GM18519 (cell line): ENCODE results near the gene FOXI1.

Experiments used
- ATAC-seq: cut with Tn5 transposase; IDR thresholded peaks from one replicate; pipeline ENCODE4 v1.9.1; 2021; ENCODE audit warnings: mild to moderate bottlenecking, moderate library complexity; ENCODE audit not compliant: unreplicated experiment, low FRiP score

FOXI1 gene

DNA sequence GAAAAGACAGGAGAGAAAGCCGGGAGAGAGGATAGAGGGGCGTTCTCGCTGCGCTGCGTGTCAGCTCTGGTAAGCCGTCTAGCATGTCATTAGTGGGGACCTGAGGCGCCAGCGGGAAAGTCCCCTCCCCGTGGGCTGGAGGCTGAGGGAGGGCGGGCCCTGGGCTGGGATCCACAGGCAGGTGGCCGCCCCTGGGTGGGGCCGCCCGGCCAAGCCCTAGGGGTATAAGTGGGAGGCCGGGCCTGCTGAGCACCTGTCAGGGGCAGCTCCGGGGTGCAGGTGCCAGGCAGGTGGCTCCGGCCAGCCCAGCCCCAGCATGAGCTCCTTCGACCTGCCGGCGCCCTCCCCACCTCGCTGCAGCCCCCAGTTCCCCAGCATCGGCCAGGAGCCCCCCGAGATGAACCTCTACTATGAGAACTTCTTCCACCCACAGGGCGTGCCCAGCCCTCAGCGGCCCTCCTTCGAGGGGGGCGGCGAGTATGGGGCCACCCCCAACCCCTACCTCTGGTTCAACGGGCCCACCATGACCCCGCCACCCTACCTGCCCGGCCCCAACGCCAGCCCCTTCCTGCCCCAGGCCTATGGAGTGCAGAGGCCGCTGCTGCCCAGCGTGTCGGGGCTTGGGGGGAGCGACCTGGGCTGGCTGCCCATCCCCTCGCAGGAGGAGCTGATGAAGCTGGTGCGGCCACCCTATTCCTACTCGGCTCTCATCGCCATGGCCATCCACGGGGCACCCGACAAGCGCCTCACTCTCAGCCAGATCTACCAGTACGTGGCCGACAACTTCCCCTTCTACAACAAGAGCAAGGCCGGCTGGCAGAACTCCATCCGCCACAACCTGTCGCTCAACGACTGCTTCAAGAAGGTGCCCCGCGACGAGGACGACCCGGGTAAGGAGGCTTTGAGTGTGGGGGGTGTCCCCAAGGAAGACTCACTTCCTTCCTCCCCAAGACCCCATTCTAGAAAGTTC lies at the start of gene FOXI1:
Gene FOXI1, plus strand, starts transcription at position 256 of the 970 bp plus-strand sequence. Its CDS starts 61 bp downstream, at position 317.
- no peak for ATAC-seq

GRCh38 chr5:170056561-170057267 lies 49.0 kb upstream of the FOXI1 start:
- ATAC-seq, result no peak

DNA sequence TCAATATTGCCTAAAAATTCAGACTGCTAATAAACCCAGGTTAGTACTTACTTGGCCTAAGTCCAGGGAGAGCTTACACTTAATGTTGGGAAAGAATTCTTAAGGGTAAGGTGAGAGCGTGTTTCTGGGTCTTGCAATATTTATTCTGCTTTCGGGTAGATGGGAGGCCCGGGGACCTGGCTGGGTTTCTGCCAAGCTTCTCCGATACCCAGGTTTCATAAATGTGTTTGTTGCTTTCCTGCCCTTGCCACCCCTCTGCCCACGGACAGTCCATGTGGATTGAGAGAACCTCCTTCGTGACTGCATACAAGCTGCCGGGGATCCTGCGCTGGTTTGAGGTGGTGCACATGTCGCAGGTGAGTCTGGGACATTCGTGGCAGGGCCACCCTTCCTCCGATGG lies 48.4 kb upstream of the FOXI1 start:
- ATAC-seq, result no peak

DNA sequence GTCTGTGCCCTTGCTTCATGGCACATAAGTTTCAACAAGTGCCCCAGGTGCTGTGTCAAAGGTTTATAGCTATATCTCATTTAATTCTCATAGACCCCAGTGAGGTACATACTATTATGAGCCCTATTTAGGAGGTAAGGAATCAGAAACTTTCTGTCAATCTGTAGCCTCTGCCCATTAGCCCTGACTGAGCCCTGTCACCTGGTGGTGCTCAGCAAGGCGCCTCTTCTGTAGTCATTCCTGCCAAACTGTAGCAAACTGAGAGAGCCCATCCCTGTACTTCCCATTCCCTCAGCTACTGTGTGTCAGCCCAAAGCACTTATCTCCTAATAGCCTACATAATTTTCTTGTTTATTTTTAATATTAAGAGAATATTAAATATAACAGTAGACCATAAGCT lies 46.5 kb upstream of the FOXI1 start:
- ATAC-seq, result no peak

DNA sequence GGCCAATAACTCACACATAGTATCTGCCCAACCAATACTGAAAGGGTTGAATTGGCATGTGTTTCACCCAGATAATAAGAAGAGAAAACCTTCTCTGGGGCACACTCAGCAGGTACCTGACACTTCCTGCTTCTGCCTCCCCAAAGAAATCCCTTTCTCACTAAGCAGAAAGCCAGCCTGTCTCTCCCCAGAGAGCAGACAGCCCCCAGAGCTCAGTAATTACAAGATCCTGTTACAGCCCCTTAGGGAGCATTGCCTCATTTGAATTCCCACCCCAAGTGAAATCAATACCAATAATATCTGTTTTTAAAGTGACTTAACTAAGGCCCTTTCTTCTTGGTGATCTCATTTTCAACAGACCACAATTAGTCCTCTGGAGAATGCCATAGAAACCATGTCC lies 38.5 kb upstream of the FOXI1 start:
- ATAC-seq, result no peak

DNA sequence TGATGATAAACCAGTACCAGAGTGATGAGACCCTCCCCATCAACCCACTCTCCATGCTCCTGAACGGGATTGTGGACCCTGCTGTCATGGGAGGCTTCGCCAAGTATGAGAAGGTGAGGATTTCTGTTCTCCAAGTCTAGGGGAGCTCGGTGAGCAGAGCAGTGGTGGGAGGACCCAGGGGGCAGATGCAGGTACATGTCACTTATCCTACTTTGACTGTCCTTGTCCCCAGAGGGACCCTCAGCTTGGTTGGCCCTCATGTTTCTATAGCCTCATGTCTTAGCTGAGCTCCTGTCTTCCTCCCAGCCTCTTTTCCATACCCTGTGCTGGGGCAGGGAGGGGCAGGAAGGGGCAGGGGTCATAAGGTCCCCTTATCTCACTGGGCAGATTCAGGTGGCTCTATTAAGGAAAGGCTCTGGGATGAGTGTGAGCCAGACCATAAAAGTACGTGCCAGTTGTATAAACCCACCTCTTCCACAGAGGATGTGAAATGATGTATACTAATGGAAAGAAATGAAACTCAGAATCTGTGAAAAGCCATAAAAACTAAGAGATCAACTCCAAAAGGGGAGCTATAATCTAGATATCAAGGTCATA lies 38.0 kb upstream of the FOXI1 start:
- no peak for ATAC-seq

- no peak for ATAC-seq
Measured at GRCh38 chr5:170069512-170069911, 36.2 kb upstream of the FOXI1 start.

DNA sequence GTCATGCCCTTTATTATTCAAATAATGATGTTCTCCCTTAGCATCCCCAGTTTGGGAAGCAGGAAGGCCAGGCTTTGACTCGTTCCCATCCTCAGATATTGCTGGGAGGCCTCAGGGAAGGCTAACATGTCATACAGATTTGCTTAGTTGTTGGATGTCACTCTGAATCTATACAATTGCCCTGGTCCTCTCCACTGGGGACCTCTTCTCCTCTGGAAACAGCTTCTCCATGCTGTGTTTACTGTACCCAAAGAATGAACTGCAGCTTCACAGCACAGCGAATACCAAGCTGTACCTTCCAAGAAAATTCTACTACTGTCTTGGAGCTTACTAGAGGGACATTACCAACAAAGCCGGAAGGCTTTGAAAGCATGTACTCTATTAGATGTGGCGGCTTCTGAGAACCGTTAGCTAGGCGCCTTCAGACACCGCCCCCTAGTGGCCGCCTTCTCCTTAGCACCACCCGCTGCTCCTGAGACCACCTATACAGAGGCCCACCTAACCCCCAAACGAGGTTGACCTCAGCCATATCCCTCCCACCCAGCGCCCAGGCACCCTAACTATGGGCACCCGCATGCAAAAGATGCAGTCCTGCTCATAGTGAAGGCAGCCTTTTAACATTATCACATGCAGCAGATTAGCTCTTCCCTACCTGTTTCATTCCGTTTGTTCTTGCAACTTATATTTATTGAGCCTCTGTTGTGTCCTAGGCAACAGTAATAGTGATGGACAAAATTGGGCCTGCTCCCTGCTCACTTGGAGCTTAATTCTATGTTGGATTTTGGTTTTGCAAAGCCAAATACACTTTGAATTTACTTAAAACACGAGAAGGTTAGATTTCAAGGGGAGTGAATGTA lies 34.9 kb upstream of the FOXI1 start:
- no peak for ATAC-seq

- ATAC-seq, result no peak
Measured at GRCh38 chr5:170071748-170072147, 33.9 kb upstream of the FOXI1 start.

GRCh38 chr5:170075696-170076095 lies 30.0 kb upstream of the FOXI1 start:
- ATAC-seq, result no peak

DNA sequence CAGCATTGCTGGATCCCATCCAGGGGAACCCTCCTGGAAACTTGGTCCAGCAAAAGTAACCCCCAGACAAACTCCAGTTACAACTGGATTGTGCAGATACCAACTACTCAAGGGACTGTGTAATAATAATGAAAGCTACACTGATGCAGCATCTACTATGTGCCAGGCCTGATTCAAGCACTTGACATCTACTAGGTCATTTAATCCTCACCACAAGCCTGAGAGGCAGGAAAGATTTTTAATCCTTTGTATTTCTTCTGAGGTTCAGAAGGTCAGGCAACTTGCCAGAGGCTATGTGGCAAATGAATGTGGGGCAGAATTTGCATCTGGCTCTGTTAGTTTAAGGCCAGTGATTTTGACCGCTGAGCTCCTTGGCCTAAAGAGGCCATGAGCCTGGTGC lies 29.5 kb upstream of the FOXI1 start:
- ATAC-seq, result no peak

DNA sequence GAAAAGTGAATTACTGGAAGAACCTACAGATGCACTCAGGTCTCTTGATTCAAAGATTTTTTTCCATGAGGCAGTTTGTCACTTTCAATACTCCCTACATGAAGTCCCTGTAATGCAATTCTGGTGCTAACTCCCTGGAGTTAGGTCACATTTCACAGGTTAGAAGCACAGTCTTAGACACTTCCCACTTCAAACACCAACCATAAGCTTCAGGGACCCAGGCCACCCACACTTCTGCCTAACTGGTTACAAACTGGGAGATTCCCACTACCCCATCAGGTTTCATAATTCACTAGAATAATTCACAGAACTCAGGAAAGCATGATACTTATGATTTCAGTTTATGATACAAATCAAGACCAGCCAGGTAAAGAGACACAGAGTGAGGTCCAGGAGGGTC lies 29.0 kb upstream of the FOXI1 start:
- ATAC-seq, result no peak

- ATAC-seq, result no peak
Measured at GRCh38 chr5:170077526-170077925, 28.2 kb upstream of the FOXI1 start.

GRCh38 chr5:170078458-170078857 lies 27.2 kb upstream of the FOXI1 start:
- no peak for ATAC-seq

- ATAC-seq, result no peak
Measured at GRCh38 chr5:170078931-170079330, 26.8 kb upstream of the FOXI1 start.

DNA sequence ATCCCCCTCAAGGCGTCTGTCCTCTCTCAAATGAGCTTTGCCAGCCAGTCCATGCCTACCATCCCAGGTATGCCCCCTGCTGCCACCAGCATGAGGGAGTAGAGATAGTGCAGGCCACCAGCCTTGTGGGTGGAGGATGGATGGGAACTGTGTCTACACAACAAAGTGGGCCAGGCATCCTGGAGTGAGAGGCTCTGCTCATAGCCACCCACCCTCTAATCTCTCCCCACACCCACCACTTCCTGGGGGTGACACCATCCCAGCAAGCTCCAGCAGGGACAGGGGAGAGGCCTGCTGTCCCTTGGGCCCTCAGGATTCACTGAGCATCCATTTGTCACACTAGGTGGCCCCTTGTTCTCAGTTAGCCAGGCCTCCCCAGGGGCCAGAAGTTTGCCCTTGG lies 25.5 kb upstream of the FOXI1 start:
- no peak for ATAC-seq

- ATAC-seq, result no peak
Measured at GRCh38 chr5:170080786-170081445, 24.8 kb upstream of the FOXI1 start.

DNA sequence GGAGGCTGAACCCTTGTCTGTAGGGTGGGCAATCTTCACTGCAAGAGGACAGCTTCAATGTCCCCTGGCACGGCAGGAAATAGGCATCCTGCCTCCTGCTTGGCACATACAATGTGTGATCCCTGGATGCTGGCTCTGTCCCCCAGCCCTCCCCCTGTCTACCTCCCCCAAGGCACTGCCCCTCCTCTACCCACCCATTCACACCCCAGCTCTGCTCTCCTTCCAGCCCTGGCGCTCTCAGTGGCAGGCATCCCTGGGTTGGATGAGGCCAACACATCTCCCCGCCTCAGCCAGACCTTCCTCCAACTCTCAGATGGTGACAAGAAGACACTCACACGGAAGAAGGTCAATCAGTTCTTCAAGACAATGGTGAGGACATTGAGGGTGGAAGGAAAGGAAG lies 24.1 kb upstream of the FOXI1 start:
- ATAC-seq, result no peak

- ATAC-seq, result no peak
Measured at GRCh38 chr5:170082701-170083100, 23.0 kb upstream of the FOXI1 start.
